Keratinocyte (primary cell): ENCODE measurements around the gene DHCR7.

Experiments
- EZH2 ChIP-seq: IDR thresholded peaks from one replicate; pipeline ENCODE4 v1.6.1; 2012; ENCODE audit warnings: inconsistent platforms, mild to moderate bottlenecking, low read length, moderate library complexity
- TF ChIP-seq, protein P1 (sequence below), 3 experiments: IDR thresholded peaks in 1 of 3; conservative IDR thresholded peaks in 1 of 3; optimal IDR thresholded peaks in 1 of 3; 2 replicates in 2 of 3; 3 replicates in 1 of 3; pipeline versions ENCODE3 to v1.5.1; 2011; ENCODE audit warnings: low read length in 3 of 3, mild to moderate bottlenecking in 3 of 3, moderate library complexity in 2 of 3, control low read depth in 1 of 3, inconsistent platforms in 1 of 3; ENCODE audit not compliant: insufficient read depth in 2 of 3; ENCODE audit errors: extremely low read depth in 1 of 3

DNA sequence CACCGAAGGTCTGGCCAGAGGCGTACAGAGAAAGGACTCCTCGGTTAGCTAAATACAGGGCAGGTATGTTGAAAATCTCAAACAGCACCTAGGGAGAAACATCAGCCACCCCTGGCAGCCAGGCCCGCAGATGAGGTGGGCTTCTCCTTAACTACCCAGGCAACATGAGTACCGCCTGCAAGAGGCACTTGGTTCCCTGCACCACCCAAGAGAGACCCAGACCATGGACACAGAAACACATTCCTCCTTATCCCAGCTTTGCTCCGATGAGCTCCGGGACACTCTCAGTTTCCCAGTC, 53.0 kb downstream of the DHCR7 start:
- TF ChIP-seq, protein P1, sequence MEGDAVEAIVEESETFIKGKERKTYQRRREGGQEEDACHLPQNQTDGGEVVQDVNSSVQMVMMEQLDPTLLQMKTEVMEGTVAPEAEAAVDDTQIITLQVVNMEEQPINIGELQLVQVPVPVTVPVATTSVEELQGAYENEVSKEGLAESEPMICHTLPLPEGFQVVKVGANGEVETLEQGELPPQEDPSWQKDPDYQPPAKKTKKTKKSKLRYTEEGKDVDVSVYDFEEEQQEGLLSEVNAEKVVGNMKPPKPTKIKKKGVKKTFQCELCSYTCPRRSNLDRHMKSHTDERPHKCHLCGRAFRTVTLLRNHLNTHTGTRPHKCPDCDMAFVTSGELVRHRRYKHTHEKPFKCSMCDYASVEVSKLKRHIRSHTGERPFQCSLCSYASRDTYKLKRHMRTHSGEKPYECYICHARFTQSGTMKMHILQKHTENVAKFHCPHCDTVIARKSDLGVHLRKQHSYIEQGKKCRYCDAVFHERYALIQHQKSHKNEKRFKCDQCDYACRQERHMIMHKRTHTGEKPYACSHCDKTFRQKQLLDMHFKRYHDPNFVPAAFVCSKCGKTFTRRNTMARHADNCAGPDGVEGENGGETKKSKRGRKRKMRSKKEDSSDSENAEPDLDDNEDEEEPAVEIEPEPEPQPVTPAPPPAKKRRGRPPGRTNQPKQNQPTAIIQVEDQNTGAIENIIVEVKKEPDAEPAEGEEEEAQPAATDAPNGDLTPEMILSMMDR (optimal IDR thresholded peaks at IDR 0.05 in 1 of 3, IDR thresholded peaks at IDR 0.05 in 1 of 3, conservative IDR thresholded peaks at IDR 0.05 in 1 of 3; ENCODE audit: extremely low read depth in 1 of 3, insufficient read depth in 2 of 3, low read length in 3 of 3): no peak
- no peak for TF ChIP-seq EZH2
